ENCODE measurements around the gene ACOT11.

ACOT11 gene

DNA sequence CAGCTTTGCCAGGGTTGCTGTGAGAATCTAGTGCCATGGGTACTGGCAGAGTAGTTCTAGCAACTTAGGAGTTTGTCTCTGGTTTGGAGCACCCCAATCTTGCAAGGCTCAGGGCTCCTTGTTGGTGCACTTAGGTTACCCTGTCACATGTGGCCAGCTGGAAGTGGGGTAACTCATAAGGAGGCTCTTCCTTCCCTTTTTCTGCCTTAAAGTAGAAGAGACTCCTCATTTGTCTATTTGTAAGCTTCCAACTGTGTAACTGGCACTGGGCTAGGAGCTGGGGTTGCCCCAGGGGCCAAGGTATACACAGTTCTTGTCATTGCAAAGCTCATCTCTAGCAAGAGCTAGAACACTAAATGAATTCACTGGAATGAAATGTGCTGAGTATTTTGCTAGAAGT lies 104.1 kb downstream of the ACOT11 start:
- DNase-seq: no peak

- DNase-seq: no peak
Observed at GRCh38 chr1:54653036-54653435, 105.0 kb downstream of the ACOT11 start.

- no peak for DNase-seq
Observed at GRCh38 chr1:54658164-54658913, 110.3 kb downstream of the ACOT11 start.

Measured in activated T-cell treated with anti-CD3 and anti-CD28 coated beads, Interleukin-2, amount 50 U/mL, for 48 hours (primary cell).